ENCODE data around the gene ADISSP. TPM values are rescaled to one million over a fixed set of nuclear protein-coding genes. Genes with fewer than 3 reads are reported as not detected.
A peak's percentile ranks its signal among the peaks of the same experiment; 100 is the strongest.

Gene ADISSP
- 70.0 and 90.6 TPM in 2 replicates for total RNA-seq (2016; rRNA removed; fragmentation: Illumina TruSeq; extraction: Trizol)
- 120 and 149 TPM in 2 replicates for total RNA-seq (2016; cell fraction: cytosol; rRNA removed; fragmentation: Illumina TruSeq; extraction: Trizol; ENCODE audit: low read depth)
- 67.4 and 89.2 TPM in 2 replicates for total RNA-seq (2016; cell fraction: insoluble cytoplasmic fraction; rRNA removed; fragmentation: Illumina TruSeq; extraction: Trizol)
- total RNA-seq (2016; cell fraction: membrane; rRNA removed; fragmentation: Illumina TruSeq; extraction: Trizol) = 165 and 207 TPM in 2 replicates
- 43.5 and 46.5 TPM in 2 replicates for total RNA-seq (2016; cell fraction: nucleus; rRNA removed; fragmentation: Illumina TruSeq; extraction: Trizol)
- 38.3 and 51.7 TPM in 2 replicates for polyA plus RNA-seq (2011; rRNA removed)
- 41.7 and 67.3 TPM in 2 replicates for polyA plus RNA-seq (2011; cell fraction: cytosol; rRNA removed)
- polyA plus RNA-seq (2011; cell fraction: nucleus; rRNA removed) = 36.2 and 38.2 TPM in 2 replicates
- 37.4 and 38.4 TPM in 2 replicates for polyA plus RNA-seq (2012)
- 210 and 248 TPM in 2 replicates for polyA plus RNA-seq (2016; cell fraction: cytosol; fragmentation: Illumina TruSeq; extraction: Trizol; ENCODE audit: low read depth)
- 96.6 and 129 TPM in 2 replicates for polyA plus RNA-seq (2016; cell fraction: insoluble cytoplasmic fraction; fragmentation: Illumina TruSeq; extraction: Trizol; ENCODE audit: low read depth)
- 249 and 277 TPM in 2 replicates for polyA plus RNA-seq (2016; cell fraction: membrane; fragmentation: Illumina TruSeq; extraction: Trizol; ENCODE audit: low read depth)
- 90.0 and 101 TPM in 2 replicates for polyA plus RNA-seq (2016; cell fraction: nucleus; fragmentation: Illumina TruSeq; extraction: Trizol; ENCODE audit: insufficient read depth, low read depth)
- polyA minus RNA-seq (2011; rRNA and poly(A)+ RNA removed; ENCODE audit: low replicate concordance) = 32.0 and 63.5 TPM in 2 replicates
- polyA minus RNA-seq (2011; cell fraction: cytosol; rRNA and poly(A)+ RNA removed) = 30.2 and 38.4 TPM in 2 replicates
- polyA minus RNA-seq (2011; cell fraction: nucleus; rRNA and poly(A)+ RNA removed) = 15.2 and 15.3 TPM in 2 replicates
- percentile 63 among the genes with signal in this experiment for Bru-seq, nascent RNA
- percentile 60 among the genes with signal in this experiment for BruChase-seq, experiment 1, labeled RNA remaining after a 6-hour chase
- BruChase-seq, experiment 2, labeled RNA remaining after a 2-hour chase = percentile 60 among the genes with signal in this experiment
- long read RNA-seq, experiment 1, transcript C20orf27-202 (6 exons, 1,886 nt) = major isoform, 158 of 189 reads
- long read RNA-seq, experiment 1, partial matches to known transcripts = 16 of 189 reads
- long read RNA-seq, experiment 1, other reads (novel, unspliced or antisense) = 12 of 189 reads
- long read RNA-seq, experiment 2, transcript C20orf27-202 (6 exons, 1,886 nt) = major isoform, 225 of 299 reads
- long read RNA-seq, experiment 2, transcript C20orf27-201 (6 exons, 1,302 nt) = minor isoform, 6 of 299 reads
- long read RNA-seq, experiment 2, partial matches to known transcripts = 32 of 299 reads
- long read RNA-seq, experiment 2, other reads (novel, unspliced or antisense) = 33 of 299 reads

- peak; percentile 92 for ATAC-seq
- Histone ChIP-seq H3K36me3 (replicated peaks in 1 of 2; ENCODE audit: control insufficient read depth in 1 of 2, insufficient read depth in 2 of 2, low read length in 2 of 2) (no peaks in the 10 kb centered on the region), H3K9ac (ENCODE audit: insufficient read depth, low read depth, low read length) (peak within 1 kb of the TSS; percentile 81), H3K4me2 (ENCODE audit: low read depth, low read length) (peak within 1 kb of the TSS; percentile 97), H3K27me3 (ENCODE audit: control insufficient read depth in 1 of 2, insufficient read depth in 2 of 2, low read length in 2 of 2) (no peaks in the 10 kb centered on the region), H3K79me2 (ENCODE audit: insufficient read depth, low read length) (peaks cover 22% of the 10 kb centered on the region), H3K27ac (ENCODE audit: extremely low read length, insufficient read depth, low read length) (peak within 1 kb of the TSS; percentile 75), H3K9me3 (ENCODE audit: low read length) (no peaks in the 10 kb centered on the region), H4K20me1 (ENCODE audit: insufficient read depth, low read length) (no peaks in the 10 kb centered on the region), H3K4me3 (replicated peaks in 1 of 3; ENCODE audit: insufficient read depth in 1 of 3, low read depth in 2 of 3, low read length in 3 of 3) (peak within 1 kb of the TSS; percentile 72 to 93 (median 89)), H3K4me1 (ENCODE audit: insufficient read depth, low read length) (peaks cover 74% of the 10 kb centered on the region), H2AFZ (ENCODE audit: low read length) (no peak within 1 kb of the TSS)
- ChIA-PET POLR2A (interaction anchor here (0.7 to 3.4 kb wide), 25 partner anchors 8 to 368 kb away, joined by 3 to 74 read pairs (median 4); partner anchors contain the start of genes AP5S1, CDC25B, CENPB and MAVS), CTCF (ENCODE audit: low intra/inter-chr PET ratio, low total read pairs) (interaction anchor here (1.0 to 2.7 kb wide), 7 partner anchors 10 to 91 kb away, joined by 3 to 11 read pairs (median 7); partner anchors contain the start of genes AP5S1 and SPEF1)
- in situ Hi-C loops (cut with HindIII; ENCODE audit: extremely low pct_ligation_motif_present, low pct_unique_long_range_greater_than_20kb) = no loop called here
- peak; percentile 99 for DNase-seq (ENCODE audit: low spot score)
- 2% methylated on average over 62 of the region's 80 CpGs for WGBS (ENCODE audit: low lambda C conversion rate)
- peak; percentile 87 for FAIRE-seq
- intact Hi-C loops (cut with micrococcal nuclease; ENCODE audit: unreplicated experiment) = loop anchor here (1.0 kb wide), 2 partner anchors 14 kb away; partner anchors contain the start of gene SPEF1
- BruUV-seq (replicated peaks) = no TSS peak
- TF ChIP-seq ZKSCAN8 (CRISPR knock-in tag; IDR thresholded peaks at IDR 0.05; ENCODE audit: borderline replicate concordance) = 0 out of 2 replicates have a peak, but pooled peaks have one; percentile 19
- 0 out of 2 replicates have a peak, but pooled peaks have one; percentile 31 for TF ChIP-seq SIX1 (CRISPR knock-in tag; IDR thresholded peaks at IDR 0.05; ENCODE audit: borderline replicate concordance)
- no peak for TF ChIP-seq SRSF9 (IDR thresholded peaks at IDR 0.05; ENCODE audit: borderline replicate concordance, insufficient read depth, low read depth, low read length, poor library complexity, severe bottlenecking)
- TF ChIP-seq IRF9 (CRISPR knock-in tag; IDR thresholded peaks at IDR 0.05; ENCODE audit: borderline replicate concordance) = peak; percentile 66; the same call in 1 of the 2 replicates
- TF ChIP-seq MIER2 (CRISPR knock-in tag; IDR thresholded peaks at IDR 0.05) = peak; percentile 22; the same call in 1 of the 2 replicates
- peak; percentile 48 for TF ChIP-seq GATAD2A (CRISPR knock-in tag; IDR thresholded peaks at IDR 0.05)
- peak; percentile 83; the same call in 1 of the 2 replicates for TF ChIP-seq ATAD3A (CRISPR knock-in tag; IDR thresholded peaks at IDR 0.05)
- peak; percentile 96 for TF ChIP-seq ZFY (CRISPR knock-in tag; IDR thresholded peaks at IDR 0.05)
- 0 out of 2 replicates have a peak, but pooled peaks have one; percentile 7 for TF ChIP-seq ZNF780A (CRISPR knock-in tag; IDR thresholded peaks at IDR 0.05)
- TF ChIP-seq ATF5 (CRISPR knock-in tag; IDR thresholded peaks at IDR 0.05; ENCODE audit: low read depth) = peak; percentile 79
- TF ChIP-seq ZNF792 (CRISPR knock-in tag; IDR thresholded peaks at IDR 0.05) = peak; percentile 77; the same call in 1 of the 2 replicates
- peak; percentile 92 for TF ChIP-seq ZFX (CRISPR knock-in tag; IDR thresholded peaks at IDR 0.05; ENCODE audit: low read depth)
- 0 out of 4 replicates have a peak, but pooled peaks of 1 of the 2 experiments have one; percentile 10 for TF ChIP-seq EP300 (IDR thresholded peaks at IDR 0.05; ENCODE audit: low read depth in 2 of 2, low read length in 2 of 2)
- TF ChIP-seq EP300 (CRISPR knock-in tag; IDR thresholded peaks at IDR 0.05; ENCODE audit: borderline replicate concordance) = no peak; the same call in 1 of the 2 replicates
Measured at GRCh38 chr20:3767427-3768341, at the start of gene ADISSP. TSS of gene ADISSP (minus strand) at chr20:3767753. CDS start at chr20:3760100, 7,653 bp downstream.

All from HepG2 (cell line).